HG03442 (cell line): ENCODE measurements around the gene MINDY3.
"Not testable (repeated sequence)": the region's sequence is repeated elsewhere in the genome, so short reads cannot be mapped to it uniquely, and the experiment has no call there.

Experiments used
- ATAC-seq: cut with Tn5 transposase; IDR thresholded peaks from one replicate; pipeline ENCODE4 v1.9.1; 2021; ENCODE audit warnings: mild to moderate bottlenecking, moderate library complexity; ENCODE audit not compliant: unreplicated experiment

MINDY3 gene

GRCh38 chr10:15857107-15857575 is 3.2 kb downstream of the MINDY3 start:
- ATAC-seq, result no peak

GRCh38 chr10:15856328-15857015 is 3.8 kb downstream of the MINDY3 start:
- ATAC-seq, result no peak

- no peak for ATAC-seq
These were observed 6.5 kb downstream of the MINDY3 start for GRCh38 chr10:15853800-15854199.

- ATAC-seq, result no peak
These were observed 8.2 kb downstream of the MINDY3 start for GRCh38 chr10:15852111-15852557.

GRCh38 chr10:15850337-15850978 is 9.8 kb downstream of the MINDY3 start:
- not testable (repeated sequence) for ATAC-seq

GRCh38 chr10:15849316-15849715 is 11.0 kb downstream of the MINDY3 start:
- ATAC-seq, result no peak

GRCh38 chr10:15847481-15847880 is 12.8 kb downstream of the MINDY3 start:
- ATAC-seq, result no peak

GRCh38 chr10:15844517-15844916 is 15.8 kb downstream of the MINDY3 start:
- no peak for ATAC-seq

- ATAC-seq, result no peak
These were observed 16.6 kb downstream of the MINDY3 start for GRCh38 chr10:15843695-15844094.

- no peak for ATAC-seq
These were observed 17.6 kb downstream of the MINDY3 start for GRCh38 chr10:15842556-15843169.

- ATAC-seq, result no peak
These were observed 18.6 kb downstream of the MINDY3 start for GRCh38 chr10:15841696-15842095.

- no peak for ATAC-seq
These were observed 23.5 kb downstream of the MINDY3 start for GRCh38 chr10:15836807-15837206.

GRCh38 chr10:15829495-15829894 is 30.8 kb downstream of the MINDY3 start:
- ATAC-seq, result no peak

GRCh38 chr10:15824498-15824897 is 35.8 kb downstream of the MINDY3 start:
- no peak for ATAC-seq

GRCh38 chr10:15822131-15822530 is 38.2 kb downstream of the MINDY3 start:
- ATAC-seq, result no peak

- no peak for ATAC-seq
These were observed 39.1 kb downstream of the MINDY3 start for GRCh38 chr10:15821046-15821683.

GRCh38 chr10:15817409-15818046 is 42.8 kb downstream of the MINDY3 start:
- no peak for ATAC-seq

- no peak for ATAC-seq
These were observed 44.9 kb downstream of the MINDY3 start for GRCh38 chr10:15815242-15815885.

- ATAC-seq, result no peak
These were observed 45.7 kb downstream of the MINDY3 start for GRCh38 chr10:15814565-15814964.

GRCh38 chr10:15813415-15813814 is 46.9 kb downstream of the MINDY3 start:
- no peak for ATAC-seq

GRCh38 chr10:15809450-15809849 is 50.9 kb downstream of the MINDY3 start:
- no peak for ATAC-seq
